ENCODE measurements around the gene GNB2.

The GNB2 gene

DNA sequence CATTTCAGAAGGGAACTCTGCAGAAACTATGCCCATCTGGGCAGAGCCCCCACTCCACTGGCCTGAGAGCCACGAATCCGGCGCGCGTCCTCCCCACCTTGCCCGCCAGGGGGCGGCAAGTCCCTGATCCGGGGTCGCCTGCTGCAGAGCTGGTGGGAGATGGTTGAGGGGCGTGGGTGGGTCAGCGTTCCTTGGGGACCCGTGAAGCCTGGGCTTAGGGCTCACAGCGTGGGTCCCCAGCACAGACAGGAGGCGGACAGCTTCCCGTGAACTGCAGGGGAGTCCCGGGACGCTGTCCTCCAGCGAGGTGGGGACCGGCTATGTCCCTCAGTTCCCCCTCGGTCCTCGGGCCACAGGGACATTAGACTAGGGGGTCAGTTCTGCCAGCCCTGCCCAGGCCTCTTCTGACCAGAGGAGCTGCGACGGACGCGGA is 31.8 kb downstream of the GNB2 start:
- peaks cover 18% of the 10 kb centered on the region for H3K4me1 ChIP-seq (ENCODE audit: control insufficient read depth, low read length)
- TF ChIP-seq, protein P1, sequence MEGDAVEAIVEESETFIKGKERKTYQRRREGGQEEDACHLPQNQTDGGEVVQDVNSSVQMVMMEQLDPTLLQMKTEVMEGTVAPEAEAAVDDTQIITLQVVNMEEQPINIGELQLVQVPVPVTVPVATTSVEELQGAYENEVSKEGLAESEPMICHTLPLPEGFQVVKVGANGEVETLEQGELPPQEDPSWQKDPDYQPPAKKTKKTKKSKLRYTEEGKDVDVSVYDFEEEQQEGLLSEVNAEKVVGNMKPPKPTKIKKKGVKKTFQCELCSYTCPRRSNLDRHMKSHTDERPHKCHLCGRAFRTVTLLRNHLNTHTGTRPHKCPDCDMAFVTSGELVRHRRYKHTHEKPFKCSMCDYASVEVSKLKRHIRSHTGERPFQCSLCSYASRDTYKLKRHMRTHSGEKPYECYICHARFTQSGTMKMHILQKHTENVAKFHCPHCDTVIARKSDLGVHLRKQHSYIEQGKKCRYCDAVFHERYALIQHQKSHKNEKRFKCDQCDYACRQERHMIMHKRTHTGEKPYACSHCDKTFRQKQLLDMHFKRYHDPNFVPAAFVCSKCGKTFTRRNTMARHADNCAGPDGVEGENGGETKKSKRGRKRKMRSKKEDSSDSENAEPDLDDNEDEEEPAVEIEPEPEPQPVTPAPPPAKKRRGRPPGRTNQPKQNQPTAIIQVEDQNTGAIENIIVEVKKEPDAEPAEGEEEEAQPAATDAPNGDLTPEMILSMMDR (IDR thresholded peaks at IDR 0.05; ENCODE audit: low read depth, low read length, poor library complexity, severe bottlenecking) = peak; percentile 100
- TF ChIP-seq EZH2phosphoT487 (IDR thresholded peaks at IDR 0.05; ENCODE audit: borderline replicate concordance, low read length) = no peak

DNA sequence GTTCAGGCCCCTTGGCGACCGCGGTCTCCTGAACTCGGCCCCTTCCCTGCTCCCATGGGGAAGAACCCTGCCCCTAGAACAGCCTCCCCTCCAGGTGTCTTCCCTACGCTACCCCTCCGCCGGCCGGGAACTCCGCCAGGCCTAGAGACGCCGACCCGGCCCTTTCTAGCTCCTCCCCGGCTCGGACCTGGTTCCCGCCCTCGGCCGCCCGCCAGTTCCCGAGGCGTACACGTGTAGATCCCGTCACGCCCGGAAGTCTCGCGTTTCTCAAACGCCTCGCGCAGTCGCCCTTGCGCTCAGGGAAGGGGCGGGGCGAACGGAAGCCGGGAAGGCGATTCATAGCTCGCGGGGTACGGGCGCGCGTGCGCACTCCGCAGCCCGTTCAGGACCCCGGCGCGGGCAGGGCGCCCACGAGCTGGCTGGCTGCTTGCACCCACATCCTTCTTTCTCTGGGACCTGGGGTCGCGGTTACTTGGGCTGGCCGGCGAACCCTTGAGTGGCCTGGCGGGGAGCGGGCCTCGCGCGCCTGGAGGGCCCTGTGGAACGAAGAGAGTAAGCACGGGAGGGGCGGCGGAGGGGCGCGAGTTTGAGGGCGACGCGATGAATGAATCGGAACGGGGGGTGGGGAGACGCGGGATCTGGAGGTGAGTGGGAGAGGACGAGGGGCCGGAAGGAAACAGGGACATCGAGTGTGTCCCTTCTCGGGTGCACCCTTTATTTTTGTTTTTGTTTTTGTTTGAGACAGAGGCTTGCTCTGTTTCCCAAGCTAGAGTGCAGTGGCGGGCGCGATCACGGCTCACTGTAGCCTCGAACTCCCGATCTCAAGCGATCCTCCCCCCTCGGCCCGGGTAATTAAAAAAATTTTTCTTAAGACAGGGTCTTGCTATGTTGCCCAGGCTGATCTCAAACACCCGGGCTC is 32.5 kb downstream of the GNB2 start, which contains the start of gene POP7:
Gene POP7, plus strand, starts transcription at position 369 of the 919 bp plus-strand sequence. CDS start 710 bp downstream, outside the sequence.
- Histone ChIP-seq H3K9me3 (ENCODE audit: control insufficient read depth, insufficient read depth, low read length) (no peaks in the 10 kb centered on the region), H3K79me2 (ENCODE audit: control insufficient read depth, low read length) (peaks cover 26% of the 10 kb centered on the region)
- TF ChIP-seq EZH2phosphoT487 (IDR thresholded peaks at IDR 0.05; ENCODE audit: borderline replicate concordance, low read length) = no peak
- TF ChIP-seq, protein P1 (IDR thresholded peaks at IDR 0.05; ENCODE audit: low read depth, low read length, poor library complexity, severe bottlenecking) = no peak

More for the DNA sequence above, 31.8 kb downstream of the GNB2 start:
- H3K79me2 ChIP-seq (ENCODE audit: control insufficient read depth, low read length) = peaks cover 26% of the 10 kb centered on the region
- H3K27me3 ChIP-seq (ENCODE audit: control insufficient read depth, low read length) = peaks cover 20% of the 10 kb centered on the region
- peaks cover 29% of the 10 kb centered on the region for H3K36me3 ChIP-seq (ENCODE audit: control insufficient read depth, low read length)
- H3F3A ChIP-seq (ENCODE audit: control insufficient read depth, insufficient read depth) = no peaks in the 10 kb centered on the region
- no peaks in the 10 kb centered on the region for H3K9me3 ChIP-seq (ENCODE audit: control insufficient read depth, insufficient read depth, low read length)
- peak overlapping the region; percentile 88 for H3K4me2 ChIP-seq (ENCODE audit: low read length)
- H3K27ac ChIP-seq (ENCODE audit: low read depth, low read length) = peak overlapping the region; percentile 69
- peak overlapping the region; percentile 90 for H3K4me3 ChIP-seq (ENCODE audit: low read length)
- no peaks in the 10 kb centered on the region for H3K9me2 ChIP-seq (replicated peaks; ENCODE audit: control insufficient read depth, low read length)
- H4K20me1 ChIP-seq (ENCODE audit: control insufficient read depth, insufficient read depth, low read depth, low read length) = peaks cover 7% of the 10 kb centered on the region

DNA sequence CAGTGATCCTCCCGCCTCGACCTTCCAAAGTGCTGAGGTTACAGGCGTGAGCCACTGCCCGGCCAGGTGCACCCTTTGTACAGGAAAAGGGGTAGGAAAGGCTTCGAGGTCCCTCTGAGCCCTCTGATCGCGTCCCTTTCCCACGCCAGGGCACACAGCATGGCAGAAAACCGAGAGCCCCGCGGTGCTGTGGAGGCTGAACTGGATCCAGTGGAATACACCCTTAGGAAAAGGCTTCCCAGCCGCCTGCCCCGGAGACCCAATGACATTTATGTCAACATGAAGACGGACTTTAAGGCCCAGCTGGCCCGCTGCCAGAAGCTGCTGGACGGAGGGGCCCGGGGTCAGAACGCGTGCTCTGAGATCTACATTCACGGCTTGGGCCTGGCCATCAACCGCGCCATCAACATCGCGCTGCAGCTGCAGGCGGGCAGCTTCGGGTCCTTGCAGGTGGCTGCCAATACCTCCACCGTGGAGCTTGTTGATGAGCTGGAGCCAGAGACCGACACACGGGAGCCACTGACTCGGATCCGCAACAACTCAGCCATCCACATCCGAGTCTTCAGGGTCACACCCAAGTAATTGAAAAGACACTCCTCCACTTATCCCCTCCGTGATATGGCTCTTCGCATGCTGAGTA is 33.3 kb downstream of the GNB2 start:
- peaks cover 11% of the 10 kb centered on the region; the same call in 1 of the 2 replicates for H3K27me3 ChIP-seq (ENCODE audit: control insufficient read depth, low read length)
- H3F3A ChIP-seq (ENCODE audit: control insufficient read depth, insufficient read depth) = no peaks in the 10 kb centered on the region
- H3K4me1 ChIP-seq (ENCODE audit: control insufficient read depth, low read length) = peaks cover 18% of the 10 kb centered on the region
- peak overlapping the region; percentile 90 for H3K4me3 ChIP-seq (ENCODE audit: low read length)
- peaks cover 29% of the 10 kb centered on the region for H3K36me3 ChIP-seq (ENCODE audit: control insufficient read depth, low read length)
- H3K4me2 ChIP-seq (ENCODE audit: low read length) = peak overlapping the region; percentile 88
- peaks cover 26% of the 10 kb centered on the region for H3K79me2 ChIP-seq (ENCODE audit: control insufficient read depth, low read length)
- peaks cover 7% of the 10 kb centered on the region for H4K20me1 ChIP-seq (ENCODE audit: control insufficient read depth, insufficient read depth, low read depth, low read length)
- H3K27ac ChIP-seq (ENCODE audit: low read depth, low read length) = peak overlapping the region; percentile 69; the same call in 1 of the 2 replicates
- H3K9me3 ChIP-seq (ENCODE audit: control insufficient read depth, insufficient read depth, low read length) = no peaks in the 10 kb centered on the region
- no peaks in the 10 kb centered on the region for H3K9me2 ChIP-seq (replicated peaks; ENCODE audit: control insufficient read depth, low read length)
- TF ChIP-seq EZH2phosphoT487 (IDR thresholded peaks at IDR 0.05; ENCODE audit: borderline replicate concordance, low read length) = no peak
- TF ChIP-seq, protein P1 (IDR thresholded peaks at IDR 0.05; ENCODE audit: low read depth, low read length, poor library complexity, severe bottlenecking) = no peak

More for the DNA sequence above, 32.5 kb downstream of the GNB2 start, which contains the start of gene POP7:
- H3K4me3 ChIP-seq (ENCODE audit: low read length) = peak within 1 kb of the TSS; percentile 90
- H3K27me3 ChIP-seq (ENCODE audit: control insufficient read depth, low read length) = peaks cover 14% of the 10 kb centered on the region; the same call in 1 of the 2 replicates
- H3K27ac ChIP-seq (ENCODE audit: low read depth, low read length) = peak within 1 kb of the TSS; percentile 69
- H3K36me3 ChIP-seq (ENCODE audit: control insufficient read depth, low read length) = peaks cover 29% of the 10 kb centered on the region
- H3K9me2 ChIP-seq (replicated peaks; ENCODE audit: control insufficient read depth, low read length) = no peaks in the 10 kb centered on the region
- H3K4me2 ChIP-seq (ENCODE audit: low read length) = peak within 1 kb of the TSS; percentile 88
- no peaks in the 10 kb centered on the region for H3F3A ChIP-seq (ENCODE audit: control insufficient read depth, insufficient read depth)
- H4K20me1 ChIP-seq (ENCODE audit: control insufficient read depth, insufficient read depth, low read depth, low read length) = peaks cover 7% of the 10 kb centered on the region
- H3K4me1 ChIP-seq (ENCODE audit: control insufficient read depth, low read length) = peaks cover 18% of the 10 kb centered on the region
